GM19372 (cell line): ENCODE measurements around the gene ZBTB20.
A peak's percentile ranks its signal among the peaks of the same experiment; 100 is the strongest.

Source experiments
- ATAC-seq: cut with Tn5 transposase; IDR thresholded peaks from one replicate; pipeline ENCODE4 v1.9.1; 2021; ENCODE audit warnings: mild to moderate bottlenecking, low read depth, moderate library complexity; ENCODE audit not compliant: unreplicated experiment

Gene ZBTB20

GRCh38 chr3:114333923-114334240 lies 813.2 kb downstream of the ZBTB20 start:
- no peak for ATAC-seq

GRCh38 chr3:114333180-114333922 lies 813.7 kb downstream of the ZBTB20 start:
- no peak for ATAC-seq

- ATAC-seq: no peak
Observed at GRCh38 chr3:114332342-114333179, 814.5 kb downstream of the ZBTB20 start.

DNA sequence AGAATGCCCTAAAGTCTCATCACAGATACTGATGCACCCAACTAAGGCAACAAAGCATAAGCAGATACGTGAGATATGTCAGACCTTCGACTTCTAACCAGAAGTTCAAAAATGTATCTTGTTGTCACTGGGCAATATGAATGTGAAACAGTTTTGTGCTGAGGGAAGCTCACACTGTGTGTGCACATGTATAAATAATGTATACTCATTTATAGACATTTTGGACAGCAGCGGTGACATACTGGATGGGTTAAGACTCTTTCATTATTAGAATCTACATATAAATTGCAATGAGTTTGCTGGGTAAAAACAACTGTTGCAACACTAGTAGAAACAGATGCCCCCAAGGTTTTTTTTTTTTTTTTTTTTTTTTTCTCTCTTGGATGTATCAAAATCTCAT lies 815.4 kb downstream of the ZBTB20 start:
- ATAC-seq: no peak

DNA sequence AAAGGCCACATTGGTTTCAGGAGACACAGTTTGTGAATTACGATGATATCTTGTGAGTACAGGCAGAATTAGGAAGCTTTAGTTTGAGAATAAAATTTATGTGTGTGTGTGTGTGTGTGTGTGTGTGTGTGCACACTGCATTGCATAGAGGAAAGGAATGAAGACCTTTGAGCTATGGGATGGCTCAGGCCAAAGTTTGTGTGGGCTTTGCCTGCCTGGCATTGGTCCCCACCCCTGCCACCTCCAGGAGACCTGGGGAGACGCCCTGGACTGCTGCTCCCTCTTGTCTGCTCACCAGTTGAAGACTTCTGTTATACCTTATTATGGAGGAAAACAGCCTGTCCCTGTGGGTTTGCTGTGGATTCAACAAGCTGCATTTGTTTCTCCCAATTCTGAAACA lies 816.1 kb downstream of the ZBTB20 start:
- ATAC-seq: no peak

GRCh38 chr3:114329823-114330222 lies 817.3 kb downstream of the ZBTB20 start:
- ATAC-seq: no peak

DNA sequence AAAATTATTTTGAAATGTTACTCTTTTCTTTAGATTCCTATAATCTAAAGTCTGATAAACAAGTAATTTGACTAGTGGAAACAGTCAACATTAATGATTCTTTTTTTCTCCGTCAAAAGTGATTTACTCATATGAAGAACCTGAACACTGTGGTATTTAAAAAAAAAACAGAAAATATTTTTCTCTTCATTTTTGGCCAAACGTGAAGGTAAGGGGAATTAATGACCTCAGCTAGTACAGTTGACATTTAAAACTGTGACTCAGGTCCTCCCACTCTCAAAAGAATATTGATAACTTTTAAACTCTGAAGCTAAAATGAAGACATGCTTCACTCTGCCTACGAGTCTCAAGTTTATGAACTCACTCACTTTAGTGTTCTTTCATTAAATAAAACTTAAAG lies 818.7 kb downstream of the ZBTB20 start:
- ATAC-seq: no peak

- peak; percentile 49 for ATAC-seq
Observed at GRCh38 chr3:114327665-114328064, 819.4 kb downstream of the ZBTB20 start.

DNA sequence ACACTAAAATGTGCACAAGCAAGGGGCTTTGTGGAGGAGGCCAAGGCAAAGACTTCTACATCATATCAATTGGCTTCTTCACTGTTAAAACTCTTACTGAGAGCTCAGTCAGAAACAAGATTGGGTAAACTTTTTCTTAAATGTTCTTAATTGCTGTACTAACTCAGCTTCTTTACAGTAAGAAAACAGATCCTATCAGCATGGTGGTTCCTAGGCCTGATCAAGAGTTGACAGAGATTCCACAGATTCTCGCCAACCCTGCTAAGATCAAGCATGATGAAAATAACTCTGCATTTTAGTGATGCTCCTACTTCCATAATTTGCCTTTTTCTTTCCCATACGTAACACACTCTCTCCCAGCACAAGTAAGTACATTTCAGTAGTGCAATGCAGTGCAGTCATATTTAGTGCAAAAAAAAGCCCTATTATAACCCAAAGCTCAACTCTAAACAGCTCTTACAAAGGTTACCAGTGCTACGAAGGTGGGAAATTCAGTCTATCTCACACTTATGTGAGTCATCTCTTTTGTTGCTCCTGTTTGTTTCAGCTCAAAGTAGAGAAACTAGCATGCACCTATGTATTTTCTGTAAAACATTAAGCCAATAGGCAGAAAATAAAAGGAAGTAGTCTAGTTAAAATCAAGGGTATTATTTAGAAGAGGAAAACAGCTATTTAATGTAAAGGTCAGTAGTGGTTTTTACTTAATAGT lies 823.4 kb downstream of the ZBTB20 start:
- no peak for ATAC-seq

- no peak for ATAC-seq
Observed at GRCh38 chr3:114320246-114320645, 826.8 kb downstream of the ZBTB20 start.

GRCh38 chr3:114319453-114319852 lies 827.6 kb downstream of the ZBTB20 start:
- ATAC-seq: no peak

- ATAC-seq: no peak
Observed at GRCh38 chr3:114318295-114318694, 828.8 kb downstream of the ZBTB20 start.

GRCh38 chr3:114314282-114314681 lies 832.8 kb downstream of the ZBTB20 start:
- ATAC-seq: no peak

- no peak for ATAC-seq
Observed at GRCh38 chr3:114313426-114313825, 833.7 kb downstream of the ZBTB20 start.

- ATAC-seq: no peak
Observed at GRCh38 chr3:114310695-114311094, 836.4 kb downstream of the ZBTB20 start.

GRCh38 chr3:114308830-114309229 lies 838.3 kb downstream of the ZBTB20 start:
- peak; percentile 82 for ATAC-seq

GRCh38 chr3:114308377-114308776 lies 838.7 kb downstream of the ZBTB20 start:
- ATAC-seq: peak; percentile 10

- ATAC-seq: no peak
Observed at GRCh38 chr3:114307832-114308231, 839.3 kb downstream of the ZBTB20 start.

DNA sequence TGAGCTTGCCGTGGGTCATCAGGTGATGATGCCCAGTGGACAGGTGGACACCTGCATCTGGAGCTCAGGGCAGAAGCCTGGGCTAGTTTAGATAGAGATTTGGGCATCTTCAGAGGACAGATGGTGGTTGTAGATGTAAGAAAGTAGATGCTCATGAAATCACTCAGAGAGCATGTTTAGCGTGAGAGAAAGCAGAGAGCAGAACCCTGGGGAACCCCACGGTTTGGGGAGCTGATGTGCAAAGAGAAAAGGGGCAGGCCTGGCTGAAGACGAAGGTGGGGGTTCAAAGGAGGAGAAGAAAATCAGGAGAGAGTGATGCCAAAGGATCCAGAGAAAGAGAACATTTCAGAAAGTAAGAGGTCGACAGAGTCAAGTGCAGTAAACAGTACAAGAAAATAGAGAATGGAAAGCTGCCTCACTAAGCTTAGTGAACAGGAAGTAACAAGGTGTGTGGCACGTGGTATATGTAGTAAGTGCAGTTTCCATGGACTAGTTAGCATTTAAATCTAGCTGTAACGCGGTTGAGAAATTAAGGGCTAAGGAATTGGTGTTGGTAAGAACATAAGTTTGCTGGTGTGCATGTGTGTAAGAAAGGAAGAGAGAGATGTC lies 839.8 kb downstream of the ZBTB20 start:
- ATAC-seq: peak; percentile 47

GRCh38 chr3:114299941-114300624 lies 847.0 kb downstream of the ZBTB20 start:
- ATAC-seq: no peak
